ENCODE measurements around the gene TMEM271. TPM values are rescaled to one million over a fixed set of nuclear protein-coding genes. Genes with fewer than 3 reads are reported as not detected.

The TMEM271 gene
- total RNA-seq, 4 donors from 2014 or later, result not detected

DNA sequence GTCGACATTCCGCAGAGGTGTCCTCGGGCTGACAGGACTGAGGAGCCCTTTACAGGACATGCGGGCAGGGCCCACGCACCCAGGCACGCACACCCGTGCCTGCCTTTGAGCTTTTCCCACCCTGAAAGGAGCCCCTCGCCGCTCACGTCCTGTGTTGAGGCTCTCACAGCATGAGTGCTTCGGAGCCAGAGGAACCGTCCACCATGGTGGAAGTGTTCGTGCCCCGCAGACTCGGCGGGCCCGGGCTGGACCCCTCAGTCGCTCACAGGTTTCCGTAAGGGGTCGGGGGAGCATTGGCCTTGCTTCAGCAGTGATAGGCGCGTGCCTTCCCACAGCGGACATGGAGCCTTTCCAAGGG, 40.2 kb downstream of the TMEM271 start:
- WGBS, 2 donors (ENCODE audit: low coverage in 1 of 2), result 99 to 100% methylated on average over 2 to 22 of the region's 23 CpGs
- H3K27me3 ChIP-seq, result no peaks in the 10 kb centered on the region
- H3K9me3 ChIP-seq, result no peaks in the 10 kb centered on the region
- H3K4me1 ChIP-seq, result no peaks in the 10 kb centered on the region
- DNase-seq, result no peak
- H3K36me3 ChIP-seq, result peaks cover 0 to 32% (median 9%) of the 10 kb centered on the region in 4 donors
- in situ Hi-C loops (cut with MboI; ENCODE audit: low pct_ligation_motif_present in 1 of 4, low pct_unique_long_range_greater_than_20kb in 1 of 4, low sequenced_read_pairs in 3 of 4), result no loop called here
- TF ChIP-seq EP300 (IDR thresholded peaks at IDR 0.05; ENCODE audit: low read depth) (no peak), POLR2A (IDR thresholded peaks at IDR 0.05) (no peak), CTCF (IDR thresholded peaks at IDR 0.05) (no peak), POLR2AphosphoS5 (IDR thresholded peaks at IDR 0.05) (no peak)
- H3K27ac ChIP-seq, result no peak overlapping the region
- intact Hi-C loops (cut with DNase I; ENCODE audit: low total_unique reads), result no loop called here
- no peak overlapping the region for H3K4me3 ChIP-seq

GRCh38 chr4:535181-535923, 40.7 kb downstream of the TMEM271 start:
- no peaks in the 10 kb centered on the region for H3K9me3 ChIP-seq
- H3K4me3 ChIP-seq, result no peak overlapping the region
- H3K36me3 ChIP-seq, result peaks cover 0 to 36% (median 10%) of the 10 kb centered on the region in 4 donors
- 95 to 96% methylated on average over 8 to 39 of the region's 39 CpGs for WGBS, 2 donors (ENCODE audit: low coverage in 1 of 2)
- H3K4me1 ChIP-seq, result no peaks in the 10 kb centered on the region
- TF ChIP-seq CTCF (IDR thresholded peaks at IDR 0.05) (no peak), EP300 (IDR thresholded peaks at IDR 0.05; ENCODE audit: low read depth) (no peak), POLR2A (IDR thresholded peaks at IDR 0.05) (no peak), POLR2AphosphoS5 (IDR thresholded peaks at IDR 0.05) (no peak)
- no peaks in the 10 kb centered on the region for H3K27me3 ChIP-seq
- in situ Hi-C loops (cut with MboI; ENCODE audit: low pct_ligation_motif_present in 1 of 4, low pct_unique_long_range_greater_than_20kb in 1 of 4, low sequenced_read_pairs in 3 of 4), result no loop called here
- intact Hi-C loops (cut with DNase I; ENCODE audit: low total_unique reads), result no loop called here
- no peak overlapping the region for H3K27ac ChIP-seq
- DNase-seq, result no peak

DNA sequence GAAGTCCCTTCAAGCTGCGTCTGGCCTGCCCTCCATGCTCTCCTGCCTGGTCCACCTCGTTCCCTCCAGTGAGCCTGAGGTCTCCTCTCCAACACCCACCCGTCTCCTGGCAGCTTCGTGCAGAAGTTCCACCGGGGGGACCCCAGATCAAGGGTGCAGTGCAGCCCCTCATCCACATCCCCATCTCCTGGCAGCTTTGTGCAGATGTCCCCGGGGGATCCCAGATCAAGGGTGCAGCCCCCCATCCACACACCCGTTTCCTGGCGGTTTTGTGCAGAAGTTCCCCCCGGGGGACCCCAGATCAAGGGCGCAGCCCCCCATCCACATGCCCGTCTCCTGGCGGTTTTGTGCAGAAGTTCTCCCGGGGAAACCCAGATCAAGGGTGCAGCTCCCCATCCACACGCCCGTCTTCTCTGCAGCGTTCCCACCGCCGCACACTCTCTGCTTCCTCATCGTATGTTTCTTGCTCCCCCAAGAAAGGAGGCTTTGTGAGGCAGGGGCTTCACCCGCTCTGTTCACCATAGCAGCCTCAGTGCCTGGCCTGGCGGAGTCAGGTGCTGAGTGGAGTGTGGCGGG, 41.4 kb downstream of the TMEM271 start:
- Histone ChIP-seq H3K9me3 (no peaks in the 10 kb centered on the region), H3K4me3 (no peak overlapping the region), H3K27ac (no peak overlapping the region), H3K36me3 (peaks cover 0 to 41% (median 13%) of the 10 kb centered on the region in 4 donors), H3K4me1 (no peaks in the 10 kb centered on the region), H3K27me3 (no peaks in the 10 kb centered on the region)
- intact Hi-C loops (cut with DNase I; ENCODE audit: low total_unique reads) (no loop called here), in situ Hi-C loops (cut with MboI; ENCODE audit: low pct_ligation_motif_present in 1 of 4, low pct_unique_long_range_greater_than_20kb in 1 of 4, low sequenced_read_pairs in 3 of 4) (no loop called here)
- DNase-seq, result no peak
- WGBS, 2 donors (ENCODE audit: low coverage in 1 of 2), result 90% methylated on average over 22 of the region's 22 CpGs; no CpG with 5 or more reads in 1 of the 2 donors
- TF ChIP-seq POLR2AphosphoS5 (IDR thresholded peaks at IDR 0.05), result no peak
- no peak for TF ChIP-seq POLR2A (IDR thresholded peaks at IDR 0.05)

DNA sequence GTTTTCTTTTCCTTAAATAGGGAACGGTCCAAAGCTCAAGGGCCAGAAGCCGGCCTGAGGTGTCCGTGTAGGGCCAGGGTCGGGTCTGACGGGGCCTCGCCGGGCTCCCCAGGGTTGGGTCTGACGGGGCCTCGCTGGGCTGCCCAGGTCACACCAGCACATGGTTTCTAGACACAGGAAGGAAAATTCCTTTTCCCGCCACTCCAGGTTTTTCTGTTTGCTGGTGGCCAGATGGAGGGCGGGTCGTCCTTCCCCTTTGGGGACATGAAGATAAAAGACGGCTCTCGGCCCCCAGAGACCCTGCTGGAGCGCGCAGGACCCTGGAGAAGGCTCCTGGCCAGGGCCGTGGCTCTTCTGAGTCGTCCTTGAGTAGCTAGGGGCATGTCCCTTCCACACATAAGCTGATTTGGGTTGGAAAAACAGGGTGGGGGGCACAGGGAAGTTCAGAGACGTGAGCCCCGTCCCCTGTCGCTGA, 42.0 kb downstream of the TMEM271 start:
- TF ChIP-seq POLR2A (IDR thresholded peaks at IDR 0.05) (no peak), CTCF (IDR thresholded peaks at IDR 0.05) (no peak), EP300 (IDR thresholded peaks at IDR 0.05; ENCODE audit: low read depth) (no peak), POLR2AphosphoS5 (IDR thresholded peaks at IDR 0.05) (no peak)
- Histone ChIP-seq H3K27ac (no peak overlapping the region), H3K4me3 (no peak overlapping the region), H3K27me3 (no peaks in the 10 kb centered on the region), H3K4me1 (no peaks in the 10 kb centered on the region), H3K9me3 (no peaks in the 10 kb centered on the region), H3K36me3 (peaks cover 0 to 41% (median 14%) of the 10 kb centered on the region in 4 donors)
- in situ Hi-C loops (cut with MboI; ENCODE audit: low pct_ligation_motif_present in 1 of 4, low pct_unique_long_range_greater_than_20kb in 1 of 4, low sequenced_read_pairs in 3 of 4) (no loop called here), intact Hi-C loops (cut with DNase I; ENCODE audit: low total_unique reads) (no loop called here)
- DNase-seq, result no peak
- 92 to 100% methylated on average over 2 to 21 of the region's 21 CpGs for WGBS, 2 donors (ENCODE audit: low coverage in 1 of 2)

Data from transverse colon (tissue), 4 donors.